Right kidney (tissue), 1 donor: ENCODE data around the gene MPPED2.

Experiments
- DNase-seq: peaks from one replicate; pipeline ENCODE4 v3.0.0-alpha.2; 2016

MPPED2 gene

GRCh38 chr11:30485756-30486155 is 100.4 kb downstream of the MPPED2 start:
- DNase-seq: no peak

GRCh38 chr11:30485222-30485621 is 100.9 kb downstream of the MPPED2 start:
- no peak for DNase-seq

- DNase-seq: no peak
Measured at GRCh38 chr11:30483056-30483455, 103.1 kb downstream of the MPPED2 start.

- DNase-seq: no peak
Measured at GRCh38 chr11:30481796-30482195, 104.4 kb downstream of the MPPED2 start.

- no peak for DNase-seq
Measured at GRCh38 chr11:30481330-30481729, 104.8 kb downstream of the MPPED2 start.

GRCh38 chr11:30479899-30480298 is 106.3 kb downstream of the MPPED2 start:
- no peak for DNase-seq

GRCh38 chr11:30478923-30479322 is 107.2 kb downstream of the MPPED2 start:
- no peak for DNase-seq

GRCh38 chr11:30477061-30477460 is 109.1 kb downstream of the MPPED2 start:
- no peak for DNase-seq

- no peak for DNase-seq
Measured at GRCh38 chr11:30474151-30474954, 111.8 kb downstream of the MPPED2 start.

- no peak for DNase-seq
Measured at GRCh38 chr11:30471244-30471643, 114.9 kb downstream of the MPPED2 start.

- DNase-seq: no peak
Measured at GRCh38 chr11:30468881-30469280, 117.3 kb downstream of the MPPED2 start.

GRCh38 chr11:30467176-30467575 is 119.0 kb downstream of the MPPED2 start:
- DNase-seq: no peak

- DNase-seq: no peak
Measured at GRCh38 chr11:30465623-30466022, 120.5 kb downstream of the MPPED2 start.

GRCh38 chr11:30465192-30465591 is 121.0 kb downstream of the MPPED2 start:
- DNase-seq: no peak

- no peak for DNase-seq
Measured at GRCh38 chr11:30463266-30463665, 122.9 kb downstream of the MPPED2 start.

- DNase-seq: no peak
Measured at GRCh38 chr11:30462421-30462820, 123.7 kb downstream of the MPPED2 start.

GRCh38 chr11:30459821-30460220 is 126.3 kb downstream of the MPPED2 start:
- DNase-seq: no peak

GRCh38 chr11:30459306-30459705 is 126.8 kb downstream of the MPPED2 start:
- DNase-seq: no peak

GRCh38 chr11:30458541-30458940 is 127.6 kb downstream of the MPPED2 start:
- no peak for DNase-seq

GRCh38 chr11:30457087-30457486 is 129.1 kb downstream of the MPPED2 start:
- no peak for DNase-seq

GRCh38 chr11:30455025-30455424 is 131.1 kb downstream of the MPPED2 start:
- no peak for DNase-seq

- no peak for DNase-seq
Measured at GRCh38 chr11:30454541-30454940, 131.6 kb downstream of the MPPED2 start.

- no peak for DNase-seq
Measured at GRCh38 chr11:30454111-30454510, 132.0 kb downstream of the MPPED2 start.

GRCh38 chr11:30453705-30454104 is 132.4 kb downstream of the MPPED2 start:
- no peak for DNase-seq

GRCh38 chr11:30452842-30453241 is 133.3 kb downstream of the MPPED2 start:
- DNase-seq: no peak
